ENCODE measurements around the gene TTLL5. TPM values are rescaled to one million over a fixed set of nuclear protein-coding genes. Genes with fewer than 3 reads are reported as not detected.

The TTLL5 gene
- total RNA-seq, 1 donor from 2014 or later = 30.9 TPM

DNA sequence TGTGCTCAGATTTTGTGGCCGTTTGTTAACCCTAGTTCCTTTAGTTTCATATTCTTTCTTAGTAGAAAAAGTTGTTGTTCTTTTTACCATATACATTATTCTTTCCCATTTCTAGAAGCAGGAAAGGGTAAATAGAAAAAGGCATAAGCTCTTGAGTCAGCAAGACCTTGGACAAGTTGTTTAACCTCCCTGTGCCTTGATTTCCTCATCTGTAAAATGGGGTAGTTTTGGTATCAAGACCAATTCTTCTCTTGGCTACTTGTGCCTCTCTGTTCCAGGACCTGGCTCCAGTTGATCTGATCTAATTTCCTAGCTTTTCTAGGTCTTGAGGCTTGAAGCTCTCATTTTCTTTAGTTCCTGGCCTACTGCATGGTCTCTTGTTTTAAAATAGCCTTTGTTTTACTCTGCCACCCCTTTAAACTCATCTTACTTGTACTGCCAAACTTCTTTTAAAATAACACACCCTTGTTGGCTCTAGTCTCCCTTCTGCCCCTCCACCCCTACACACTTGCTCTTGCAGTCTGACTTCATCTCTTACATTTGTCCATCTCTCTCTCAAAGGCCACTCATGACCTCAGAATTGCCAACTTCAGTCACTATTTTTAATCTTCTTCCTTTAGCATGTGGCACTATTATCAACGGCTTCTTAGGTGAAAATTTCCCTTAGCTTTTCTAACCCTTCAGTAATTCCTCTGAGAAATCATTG is 143.7 kb downstream of the TTLL5 start:
- ATAC-seq = no peak

DNA sequence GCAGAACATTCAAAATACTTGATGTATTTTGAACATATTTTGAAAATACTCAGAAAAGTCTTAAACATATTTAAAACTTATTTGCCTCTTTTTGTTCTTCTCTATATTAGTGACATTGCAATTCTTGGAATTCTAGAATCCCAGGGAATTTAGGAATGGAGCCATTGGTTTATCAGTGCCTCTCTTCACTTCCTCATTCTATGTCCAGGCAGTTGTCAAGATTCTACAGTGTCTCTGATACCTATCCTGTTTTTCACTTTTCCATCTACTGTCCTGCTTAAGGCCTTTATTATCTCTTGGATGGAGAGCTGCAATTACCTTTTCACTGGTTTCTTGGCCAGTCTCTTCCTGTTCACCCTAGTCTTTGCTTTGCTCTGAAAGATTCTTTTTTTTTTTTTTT is 144.6 kb downstream of the TTLL5 start:
- ATAC-seq = no peak

DNA sequence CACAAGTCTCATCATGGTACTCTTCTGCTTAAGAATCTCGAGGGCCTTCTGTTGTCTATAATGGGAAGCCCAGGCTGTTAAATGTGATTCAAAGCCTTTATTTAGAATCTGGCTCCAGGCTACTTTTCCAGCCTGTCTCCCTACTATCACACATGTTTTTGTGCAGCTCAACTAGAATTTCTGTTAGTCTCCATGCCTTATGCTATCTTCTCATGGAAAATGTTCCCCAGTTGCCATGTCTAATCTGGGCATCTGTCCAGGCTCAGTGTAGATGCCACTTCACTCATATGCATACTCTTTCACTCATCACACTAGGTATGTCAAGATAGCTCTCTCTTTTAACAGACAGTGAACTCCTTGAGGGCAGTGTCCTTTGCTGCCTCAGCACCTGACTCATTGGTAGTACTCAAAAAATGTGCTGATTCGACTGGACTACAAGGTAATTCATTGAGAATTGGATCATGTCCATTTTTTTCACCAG is 145.3 kb downstream of the TTLL5 start:
- peak; percentile 45 for ATAC-seq

DNA sequence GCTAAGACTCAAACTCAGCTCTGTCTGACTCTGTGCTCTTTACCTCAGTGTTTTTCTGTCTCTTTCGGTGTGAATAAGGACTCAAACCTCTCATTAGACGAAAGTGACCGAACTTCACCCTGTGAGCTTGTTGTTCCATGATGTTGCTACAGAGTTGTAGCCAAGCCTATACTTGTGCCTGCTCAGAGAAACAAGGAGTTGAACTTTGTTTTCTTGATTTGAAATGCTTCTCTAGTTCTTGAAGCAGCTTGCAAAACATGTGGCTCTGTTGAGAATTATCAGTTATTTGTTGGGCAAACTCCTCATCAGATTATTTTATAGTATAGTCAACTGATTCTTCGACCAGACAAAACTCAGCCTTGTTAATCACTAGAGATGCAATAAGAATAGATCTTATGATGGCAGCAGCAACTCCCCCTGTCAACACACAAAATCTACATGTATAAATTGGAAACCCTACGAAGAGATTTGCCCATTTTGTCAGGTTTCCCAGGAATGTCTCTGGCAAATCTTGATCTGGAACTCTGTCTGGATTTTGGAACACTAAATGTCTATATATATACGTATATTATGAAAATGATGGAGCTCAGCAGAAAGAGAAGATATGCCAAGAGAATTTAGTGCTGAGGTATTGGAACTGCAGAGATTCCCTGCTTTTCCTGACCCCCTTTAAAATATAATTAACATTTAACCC is 146.8 kb downstream of the TTLL5 start:
- no peak for ATAC-seq

DNA sequence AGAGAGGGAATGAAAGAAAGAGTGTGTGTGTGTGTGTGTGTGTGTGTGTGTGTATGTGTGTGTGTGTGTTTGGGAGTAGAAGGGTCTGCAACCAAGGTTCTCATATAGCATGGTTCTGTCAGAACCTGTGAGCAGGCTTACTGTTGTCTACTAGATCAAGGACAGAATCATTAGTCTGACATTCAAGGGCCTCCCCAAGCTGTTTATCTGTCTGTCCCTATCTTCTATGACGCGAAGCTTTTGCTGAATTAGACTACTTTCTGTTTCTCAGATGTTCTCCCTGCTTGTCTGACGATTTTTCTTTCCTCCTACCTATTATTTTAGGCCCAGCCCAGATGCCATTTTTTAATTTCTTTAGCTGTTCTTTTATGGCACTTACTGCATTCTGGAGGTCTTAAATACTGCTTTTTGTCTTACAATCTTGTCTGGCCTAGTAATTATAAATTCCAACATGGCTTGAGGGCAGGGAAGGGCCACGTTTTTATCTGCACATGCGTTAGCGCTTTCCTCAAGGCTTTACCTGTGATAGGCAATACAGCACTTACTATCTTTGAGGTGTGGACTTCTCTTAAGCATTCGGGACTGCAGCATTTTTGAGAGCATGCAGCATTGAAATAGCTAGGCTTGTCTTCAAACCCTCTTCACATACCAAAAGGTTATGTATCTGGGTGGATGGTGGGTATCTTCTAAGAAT is 150.2 kb downstream of the TTLL5 start:
- no peak for ATAC-seq

DNA sequence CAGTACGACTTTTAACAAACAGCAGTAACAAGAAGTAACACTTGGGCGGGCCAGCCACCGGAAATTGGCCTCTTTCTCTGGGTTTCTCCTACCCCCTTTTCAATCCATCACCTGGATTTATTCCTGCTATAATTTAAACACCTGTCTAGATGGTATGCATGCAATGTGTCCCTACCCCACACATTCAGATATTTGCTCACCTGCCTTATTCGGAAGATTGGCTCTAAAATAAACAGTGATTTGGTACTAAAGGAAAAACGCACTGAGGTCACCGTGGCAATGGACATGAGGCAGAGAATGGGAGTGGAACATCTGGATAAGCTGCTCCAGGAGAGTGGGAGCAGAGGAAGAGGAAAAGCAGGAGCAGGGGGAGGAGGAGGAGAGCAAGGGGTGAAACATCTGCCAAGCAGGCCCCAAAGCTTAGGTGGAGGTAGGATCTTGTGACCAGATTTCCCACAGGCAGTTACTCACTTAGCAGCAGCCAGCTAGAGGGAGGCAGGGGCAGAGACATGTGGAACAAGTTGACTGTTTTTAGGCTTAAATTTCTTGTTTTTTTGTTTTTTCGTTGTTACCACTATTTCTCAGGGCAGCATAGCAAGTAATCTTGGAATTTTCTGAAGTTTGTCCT is 150.9 kb downstream of the TTLL5 start:
- no peak for ATAC-seq

DNA sequence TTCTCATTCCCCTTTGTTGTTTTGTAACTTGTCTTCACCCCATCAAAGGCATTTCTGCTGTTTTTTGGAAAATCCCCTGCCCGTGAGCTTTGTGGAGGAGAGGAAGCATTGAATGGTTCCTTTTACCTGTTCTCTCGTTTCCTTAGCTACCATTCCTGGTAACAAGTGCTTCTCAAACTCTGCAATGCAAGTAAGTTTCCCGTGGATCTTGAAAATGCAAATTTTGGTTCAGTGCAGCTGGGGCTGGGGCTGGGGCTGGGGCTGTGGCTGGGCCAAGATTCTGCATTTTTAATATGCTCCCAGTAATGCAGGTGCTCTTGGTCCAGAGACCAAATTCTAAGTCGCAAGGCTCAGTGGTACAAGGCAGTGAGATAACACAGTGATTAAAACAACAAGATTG is 151.6 kb downstream of the TTLL5 start:
- ATAC-seq = no peak

DNA sequence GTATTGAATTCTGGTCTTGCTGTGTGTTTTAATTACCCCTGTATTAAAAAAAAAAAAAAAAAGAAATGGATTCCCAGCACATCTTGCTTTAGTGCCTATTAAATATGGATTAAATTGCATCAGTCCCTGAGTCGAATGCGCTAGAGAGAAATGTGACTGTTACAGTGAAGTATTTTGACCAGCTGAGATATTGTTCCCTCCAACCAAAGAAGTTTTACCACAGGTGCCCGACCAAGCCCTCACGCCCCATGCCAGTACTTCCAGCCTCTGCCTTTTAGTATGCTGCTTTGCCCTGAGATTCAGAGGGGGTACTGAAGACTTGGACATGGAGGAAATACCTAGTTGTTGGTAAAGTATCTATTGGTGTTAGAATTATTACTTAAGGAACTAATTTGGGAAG is 159.7 kb downstream of the TTLL5 start:
- ATAC-seq = no peak

DNA sequence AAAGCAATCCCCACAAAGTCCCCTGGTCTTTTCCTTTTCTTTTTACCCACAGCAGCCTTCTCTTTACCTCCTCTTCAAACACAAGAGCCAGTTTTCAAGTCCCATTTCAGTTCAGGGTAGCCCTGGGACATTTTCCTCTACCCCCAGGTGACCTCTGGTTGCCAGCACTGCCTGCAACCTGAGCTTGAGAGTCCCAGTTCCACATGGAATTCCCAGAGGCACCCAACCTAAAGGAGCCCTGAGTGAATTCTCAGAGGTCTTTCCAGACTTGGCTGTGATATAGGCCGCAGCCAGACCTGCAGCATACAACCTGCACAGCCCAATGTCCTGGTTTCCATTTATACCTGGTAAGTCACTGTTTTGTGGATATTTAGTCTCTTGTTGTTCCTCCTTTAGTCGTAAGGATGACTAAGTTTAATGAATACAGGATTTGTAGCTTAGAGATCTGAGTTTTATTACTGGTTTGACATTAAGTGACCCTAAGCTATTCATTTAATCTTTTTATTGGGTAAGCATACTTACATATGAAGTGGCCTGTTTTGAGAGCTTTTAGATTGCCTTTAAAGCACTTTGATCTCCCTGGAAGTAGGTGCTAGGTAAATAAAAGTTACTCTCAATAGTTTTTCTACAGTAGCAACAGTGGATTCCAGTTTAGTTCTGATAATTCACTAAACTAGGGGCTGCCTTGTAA is 160.9 kb downstream of the TTLL5 start:
- ATAC-seq = peak; percentile 26

DNA sequence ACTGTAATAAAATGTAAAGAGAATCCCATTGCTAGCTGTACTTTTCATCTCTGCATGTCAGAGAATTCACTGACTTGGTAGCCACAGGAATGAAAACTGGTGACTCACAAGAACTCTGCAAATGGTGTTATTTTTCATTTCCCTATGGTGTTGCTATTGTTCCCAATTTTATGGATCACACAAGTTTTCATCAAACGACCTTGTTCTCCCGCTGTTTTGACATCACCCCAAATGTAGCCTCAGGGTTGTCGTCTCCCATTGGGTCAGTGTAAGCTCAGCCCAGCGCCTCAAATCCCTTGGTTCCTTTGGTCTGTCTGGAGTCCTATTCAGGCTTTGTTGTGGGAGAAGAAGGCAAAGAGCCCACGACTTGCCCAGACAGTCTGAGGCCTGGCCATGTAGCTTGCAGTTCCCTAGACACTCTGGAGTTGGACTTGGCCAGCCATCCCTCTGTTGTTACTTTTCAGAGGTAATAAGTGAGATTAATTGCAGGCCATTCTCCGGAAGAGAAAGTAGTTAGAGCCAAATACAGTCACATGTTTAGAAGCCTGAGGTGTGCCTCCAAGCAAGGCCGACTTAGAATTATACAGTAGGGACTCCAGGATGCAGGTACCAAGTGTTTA is 161.6 kb downstream of the TTLL5 start:
- ATAC-seq = no peak

DNA sequence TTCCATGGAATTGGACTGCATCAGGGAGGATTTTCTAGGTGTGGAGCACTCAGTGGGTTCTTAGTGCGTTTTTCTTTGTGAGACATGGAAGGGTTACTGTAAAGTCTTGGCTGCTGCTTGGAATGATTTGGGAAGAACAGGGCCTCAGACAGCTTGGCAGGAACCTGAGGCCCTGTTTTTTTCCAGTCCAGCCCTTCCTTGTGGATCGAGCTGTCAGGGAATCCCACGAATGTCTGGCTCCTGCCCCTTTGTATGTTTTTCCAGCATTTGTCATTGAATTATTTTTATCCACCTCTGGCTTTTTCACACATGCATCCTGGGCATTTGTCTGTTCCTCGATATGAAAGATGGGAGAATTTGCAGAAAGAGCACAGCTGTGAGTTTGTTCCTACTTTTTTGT is 162.3 kb downstream of the TTLL5 start:
- no peak for ATAC-seq

DNA sequence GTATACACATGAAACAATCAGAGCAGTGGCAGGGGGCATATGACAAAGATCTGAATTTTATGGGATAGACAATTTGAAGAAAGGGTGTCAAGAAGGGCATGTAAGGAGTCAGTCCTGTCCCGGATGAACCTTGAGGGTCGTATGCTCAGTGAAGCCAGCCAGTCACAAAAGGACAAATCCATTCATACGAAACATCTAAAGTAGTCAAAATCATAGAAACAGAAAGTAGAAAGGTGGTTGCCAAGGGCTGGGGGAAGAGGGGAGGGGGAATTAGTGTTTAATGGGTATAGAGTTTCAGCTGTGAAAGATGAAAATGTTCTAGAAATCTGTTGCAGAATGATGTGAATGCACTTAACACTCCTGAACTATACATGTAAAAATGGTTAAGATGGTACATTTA is 163.3 kb downstream of the TTLL5 start:
- ATAC-seq = no peak

DNA sequence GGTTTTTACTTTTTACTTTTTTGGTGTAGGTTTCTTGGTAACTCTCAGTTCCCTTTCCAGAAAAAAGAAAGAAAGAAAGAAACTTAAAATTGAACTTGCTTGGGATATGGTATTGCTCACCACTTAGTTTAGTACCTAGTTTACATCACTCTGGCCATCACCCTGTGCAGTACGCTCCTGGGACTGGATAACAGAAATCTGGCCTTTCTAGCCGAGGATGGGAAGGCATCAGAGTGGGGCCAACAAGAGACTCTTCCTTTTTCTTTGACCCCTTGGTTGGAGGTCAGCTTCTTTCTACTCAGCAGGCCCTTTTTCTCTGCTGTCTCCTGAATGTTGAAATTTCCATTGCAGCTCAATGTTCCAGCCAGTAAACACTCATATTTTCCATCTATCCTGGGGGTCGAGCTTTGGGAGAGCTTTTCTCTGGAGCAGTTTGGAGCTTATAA is 164.1 kb downstream of the TTLL5 start:
- no peak for ATAC-seq

DNA sequence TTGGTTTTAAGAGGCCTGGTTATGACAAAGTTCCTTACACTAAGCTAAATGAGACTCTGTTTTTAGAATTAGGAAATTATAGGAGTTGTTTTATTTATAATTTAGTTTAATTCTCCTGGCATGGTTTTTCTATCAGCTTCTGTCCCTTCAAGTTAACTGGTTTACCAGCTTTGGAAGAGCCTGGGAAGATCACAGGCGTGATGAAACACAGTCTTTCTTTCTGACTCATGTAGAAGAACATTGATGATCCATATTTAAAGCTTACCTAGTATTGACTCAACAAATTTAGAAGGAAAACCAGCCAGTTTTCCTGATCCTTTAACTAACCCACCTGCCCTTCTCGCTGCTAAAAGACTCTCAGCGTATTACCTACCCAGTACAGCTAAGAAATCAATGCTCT is 165.6 kb downstream of the TTLL5 start:
- ATAC-seq = peak; percentile 54

DNA sequence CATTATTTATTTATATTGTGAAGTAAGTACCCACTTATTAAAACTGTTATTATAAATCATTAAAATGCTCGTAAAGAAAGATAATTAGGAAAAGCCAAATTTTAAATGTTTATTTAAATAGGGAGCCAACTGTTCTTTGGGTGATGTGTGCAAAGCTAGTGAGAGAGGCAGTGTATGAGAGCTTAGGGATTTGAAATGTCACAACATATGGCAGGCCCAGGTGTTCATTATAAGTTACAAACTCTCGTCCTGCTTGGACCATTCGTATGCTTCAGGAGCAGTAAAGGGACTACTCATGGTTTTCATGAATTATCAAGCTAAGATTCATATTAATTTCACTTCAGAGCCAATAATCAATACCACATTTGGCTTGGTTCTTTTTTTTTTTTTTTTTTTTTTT is 166.3 kb downstream of the TTLL5 start:
- no peak for ATAC-seq

DNA sequence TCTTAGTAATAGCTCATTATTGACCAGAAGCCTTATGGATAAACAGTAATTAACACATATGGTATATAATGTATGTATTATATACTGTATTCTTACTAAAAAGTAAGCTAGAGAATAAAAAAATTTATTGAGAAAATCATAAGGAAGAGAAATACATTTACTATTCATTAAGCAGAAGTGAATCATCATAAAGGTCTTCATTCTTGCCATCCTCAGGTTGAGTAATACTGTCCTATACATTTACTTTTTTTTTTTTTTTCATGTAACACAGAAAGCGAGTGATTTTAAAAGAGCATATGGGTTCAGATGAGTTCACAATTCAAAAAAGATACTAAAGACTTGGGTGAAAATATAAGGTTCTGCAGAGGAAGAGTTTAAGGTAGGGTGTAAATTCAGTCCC is 168.3 kb downstream of the TTLL5 start:
- no peak for ATAC-seq

DNA sequence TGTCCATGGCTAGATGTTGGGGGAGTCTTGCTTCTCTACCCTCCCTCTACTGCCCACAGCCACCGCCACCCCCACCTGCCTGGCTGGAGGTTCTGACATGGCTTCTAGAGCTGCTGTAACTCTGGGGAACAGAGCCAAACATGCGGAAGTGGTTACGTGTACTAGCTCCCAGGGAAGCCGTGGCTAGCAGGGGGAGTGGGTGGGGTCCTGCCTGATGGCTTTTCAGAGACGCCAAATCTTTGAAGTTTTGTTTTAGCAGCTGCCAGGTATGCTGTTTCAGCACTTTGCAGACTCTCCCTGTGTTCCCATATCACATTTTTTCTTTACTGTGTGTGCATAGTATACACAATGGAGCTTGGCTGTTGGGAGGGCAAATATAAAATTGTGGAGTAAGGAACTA is 170.4 kb downstream of the TTLL5 start:
- peak; percentile 64 for ATAC-seq

DNA sequence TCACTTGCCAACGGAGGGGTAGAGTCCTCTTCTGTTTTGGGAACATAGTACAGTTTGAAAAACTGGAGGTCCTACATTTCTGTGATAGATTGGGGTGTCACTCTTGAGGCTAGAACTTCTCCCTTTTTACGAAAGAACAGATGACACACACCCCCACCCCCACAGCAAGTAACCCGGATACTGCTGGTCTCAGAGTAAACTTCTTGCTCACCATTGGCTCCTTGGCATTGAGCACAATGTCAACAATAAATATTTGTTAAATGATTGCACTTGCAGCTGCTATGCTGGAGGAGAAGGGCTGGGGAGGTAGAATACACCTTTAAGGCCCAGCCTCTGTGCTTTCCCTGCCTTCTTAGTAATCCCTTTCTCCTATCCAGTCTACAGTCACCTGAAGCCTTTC is 170.9 kb downstream of the TTLL5 start:
- ATAC-seq = peak; percentile 63

DNA sequence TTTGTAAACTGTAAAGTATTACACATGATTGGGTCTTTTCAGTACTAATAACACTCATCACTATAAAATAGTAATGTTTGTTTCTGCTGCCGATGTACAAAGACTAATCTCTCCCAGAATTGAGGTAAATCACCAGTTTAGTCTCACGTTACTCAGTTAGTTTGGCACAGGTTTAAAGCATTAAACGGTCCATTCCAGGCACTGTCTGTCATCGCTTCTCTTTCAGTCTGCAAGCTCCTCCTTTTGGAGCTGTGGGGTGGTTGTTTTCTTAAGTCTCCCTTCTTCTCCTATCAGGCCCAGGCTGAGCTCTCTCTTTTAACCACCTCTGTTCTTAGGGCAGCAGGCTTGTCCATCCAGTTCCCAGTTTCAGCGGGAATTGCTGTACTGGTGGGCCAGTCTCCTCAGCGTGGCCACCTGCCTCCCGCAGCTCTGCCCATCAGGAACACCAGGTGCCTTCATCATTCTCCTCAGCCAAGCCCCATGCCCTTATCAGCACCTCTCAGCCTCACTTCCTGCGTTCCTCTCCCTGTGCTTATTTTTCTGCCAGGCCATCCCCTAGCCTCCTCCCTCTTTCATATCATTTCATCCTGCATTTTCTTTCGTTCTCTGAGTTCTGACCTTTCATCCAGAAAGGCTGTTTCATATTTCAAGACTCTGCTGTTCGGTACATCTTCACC is 171.7 kb downstream of the TTLL5 start:
- ATAC-seq = no peak

DNA sequence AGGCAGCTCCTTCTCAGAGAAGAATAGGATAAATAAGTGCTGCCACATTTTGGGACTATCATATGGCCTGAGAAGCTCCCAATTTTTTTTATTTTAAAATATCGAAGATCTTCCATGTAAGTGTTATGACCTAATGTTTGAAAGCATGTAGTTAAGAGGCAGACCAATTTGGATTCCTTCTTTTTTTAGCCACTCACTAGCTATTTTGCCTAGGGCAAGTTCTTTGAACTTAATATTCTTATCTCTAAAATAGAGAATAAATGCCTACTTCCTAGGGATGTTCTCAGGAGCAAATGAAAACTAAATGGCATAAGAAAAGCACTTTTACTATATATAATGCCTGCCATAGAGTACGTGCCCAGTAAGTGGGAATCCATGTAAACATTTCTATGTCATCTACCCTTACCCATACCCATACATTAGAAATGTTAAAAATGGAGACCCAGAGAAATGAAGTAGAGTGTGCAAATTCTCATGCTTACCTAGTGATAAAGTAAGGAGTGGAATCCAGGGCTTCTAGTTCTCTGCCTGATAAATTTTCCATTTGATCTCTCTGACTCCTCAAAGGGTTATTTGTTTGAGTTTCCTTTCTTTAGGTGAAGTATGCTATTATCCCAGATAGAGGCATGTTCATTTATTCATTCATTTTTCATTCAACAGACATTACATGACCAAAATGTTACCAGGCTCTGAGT is 172.4 kb downstream of the TTLL5 start:
- ATAC-seq = no peak

Data from esophagus mucosa (tissue), 1 donor.